Neural cell (in vitro differentiated cells): Measurements from ENCODE around the gene DOCK8. TPM values are rescaled to one million over a fixed set of nuclear protein-coding genes. Genes with fewer than 3 reads are reported as not detected.

Experiments
- H2AFZ ChIP-seq: fragments of 200-600, 300-800 bp; sonication (generic), shearing (Covaris generic); 2 replicates; pipeline ENCODE4 v1.6.0; 2014; ENCODE audit warnings: low read depth, mild to moderate bottlenecking, antibody characterized with exemption, low read length, moderate library complexity
- H3F3A ChIP-seq: fragments of 200-600 bp; shearing (Covaris generic); 2 replicates; pipeline ENCODE4 v1.6.1; 2016; ENCODE audit warnings: mild to moderate bottlenecking, moderate library complexity, mixed read lengths, antibody characterized with exemption, low read length; ENCODE audit not compliant: insufficient read depth, poor library complexity, severe bottlenecking
- H3K27ac ChIP-seq: fragments of 200-600, 300-800 bp; sonication (generic), shearing (Covaris generic); 2 replicates; pipeline ENCODE4 v1.5.1; 2014; ENCODE audit warnings: mild to moderate bottlenecking, low read length, moderate library complexity
- H3K27me3 ChIP-seq: fragments of 300-800, 200-600 bp; sonication (generic), shearing (Covaris generic); 2 replicates; pipeline ENCODE4 v1.6.0; 2014; ENCODE audit warnings: mild to moderate bottlenecking, low read depth, low read length, moderate library complexity; ENCODE audit not compliant: insufficient read depth
- H3K36me3 ChIP-seq: fragments of 300-800, 200-600 bp; sonication (generic), shearing (Covaris generic); 2 replicates; pipeline ENCODE4 v1.5.1; 2014; ENCODE audit warnings: mild to moderate bottlenecking, antibody characterized with exemption, low read length, moderate library complexity; ENCODE audit not compliant: insufficient read depth
- H3K4me2 ChIP-seq: fragments of 300-800, 200-600 bp; sonication (generic), shearing (Covaris generic); 2 replicates; pipeline ENCODE4 v1.6.0; 2014; ENCODE audit warnings: mild to moderate bottlenecking, low read length
- H3K4me3 ChIP-seq: fragments of 300-800, 200-600 bp; sonication (generic), shearing (Covaris generic); 2 replicates; pipeline ENCODE4 v1.5.1; 2014; ENCODE audit warnings: mild to moderate bottlenecking, low read length, moderate library complexity
- H3K79me2 ChIP-seq: fragments of 200-600 bp; shearing (Covaris generic); replicated peaks from 2 replicates; pipeline ENCODE4 v1.6.0; 2014; ENCODE audit warnings: mild to moderate bottlenecking, low read length, moderate library complexity; ENCODE audit not compliant: insufficient read depth
- H3K9ac ChIP-seq: fragments of 300-800, 200-600 bp; sonication (generic), shearing (Covaris generic); 2 replicates; pipeline ENCODE4 v1.6.1; 2016; ENCODE audit warnings: mild to moderate bottlenecking, low read length, mixed read lengths
- H3K9me2 ChIP-seq: fragments of 200-600 bp; shearing (Covaris generic); 2 replicates; pipeline ENCODE4 v1.6.1; 2016; ENCODE audit warnings: mild to moderate bottlenecking, low read length, mixed read lengths; ENCODE audit not compliant: insufficient read depth
- H3K9me3 ChIP-seq: fragments of 200-600, 300-800 bp; sonication (generic), shearing (Covaris generic); 2 replicates; pipeline ENCODE4 v1.6.1; 2016; ENCODE audit warnings: mild to moderate bottlenecking, mixed run types, low read length, moderate library complexity, mixed read lengths
- H4K20me1 ChIP-seq: fragments of 200-600 bp; shearing (Covaris generic); 2 replicates; pipeline ENCODE4 v1.6.1; 2016; ENCODE audit warnings: mild to moderate bottlenecking, mixed run types; ENCODE audit not compliant: insufficient read depth
- EP300 ChIP-seq: fragments of 450-650 bp; conservative IDR thresholded peaks from 2 replicates; pipeline ENCODE4 v1.6.1; 2014; ENCODE audit warnings: antibody characterized with exemption, mild to moderate bottlenecking, moderate library complexity; ENCODE audit not compliant: poor library complexity, severe bottlenecking
- EZH2 ChIP-seq: fragments of 200-600, 300-800 bp; shearing (Covaris generic), sonication (generic); IDR thresholded peaks from 2 replicates; pipeline ENCODE4 v1.6.1; 2014; ENCODE audit warnings: antibody characterized with exemption, low read length, borderline replicate concordance, mild to moderate bottlenecking; ENCODE audit not compliant: insufficient read depth, poor library complexity, severe bottlenecking
- MXI1 ChIP-seq: fragments of 450-650 bp; conservative IDR thresholded peaks from 2 replicates; pipeline ENCODE4 v1.6.1; 2014; ENCODE audit warnings: antibody characterized with exemption, mild to moderate bottlenecking; ENCODE audit not compliant: poor library complexity, severe bottlenecking
- POLR2AphosphoS5 ChIP-seq: IDR thresholded peaks from 2 replicates; pipeline ENCODE4 v1.6.1; 2012
- RAD21 ChIP-seq: fragments of 450-650 bp; conservative IDR thresholded peaks from 2 replicates; pipeline ENCODE4 v1.6.1; 2014; ENCODE audit warnings: antibody characterized with exemption, mild to moderate bottlenecking, moderate library complexity
- SMC3 ChIP-seq: fragments of 450-650 bp; conservative IDR thresholded peaks from 2 replicates; pipeline ENCODE4 v1.6.1; 2014; ENCODE audit warnings: antibody characterized with exemption, mild to moderate bottlenecking, moderate library complexity; ENCODE audit not compliant: poor library complexity
- TAF1 ChIP-seq: IDR thresholded peaks from 2 replicates; pipeline ENCODE4 v1.6.1; 2012; ENCODE audit warnings: low read depth
- polyA plus RNA-seq: library from polyadenylated mRNA; depleted of rRNA; stranded (reverse); fragments of >200 nt; gene quantifications from 2 replicates; pipeline ENCODE4 v1.2.3, GENCODE V29; 2014
- TF ChIP-seq, protein P1 (sequence below): IDR thresholded peaks from 2 replicates; pipeline ENCODE4 v1.6.1; 2012; ENCODE audit warnings: borderline replicate concordance
- TF ChIP-seq, protein P2 (sequence below): fragments of 450-650 bp; IDR thresholded peaks from 2 replicates; pipeline ENCODE4 v1.5.1; 2014; ENCODE audit warnings: antibody characterized with exemption, mild to moderate bottlenecking, moderate library complexity; ENCODE audit not compliant: poor library complexity, severe bottlenecking

DOCK8 gene
- polyA plus RNA-seq, 1 donor from 2014 or later: not detected

DNA sequence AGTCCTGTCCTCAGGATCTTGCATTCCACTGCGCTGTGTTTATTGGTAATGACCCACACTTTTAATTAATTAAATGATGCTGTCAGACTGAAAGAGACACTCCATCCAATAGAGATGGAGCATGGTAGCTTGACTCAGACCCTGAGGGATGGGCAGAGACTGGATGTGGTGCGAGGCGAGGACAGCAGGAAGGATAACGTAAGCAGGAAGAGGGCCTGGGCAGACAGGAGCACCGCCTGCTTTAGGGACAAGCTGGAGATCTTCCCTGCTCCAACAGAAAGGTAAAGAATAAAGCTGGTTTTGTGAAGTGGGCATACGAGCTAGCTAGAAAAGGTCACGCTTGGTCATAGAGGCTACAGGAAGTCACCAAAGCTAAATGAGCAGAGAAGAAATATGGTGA lies 3.6 kb upstream of the DOCK8 start:
- Histone ChIP-seq H3F3A (no peaks in the 10 kb centered on the region), H3K27ac (no peak overlapping the region), H3K9me3 (no peaks in the 10 kb centered on the region), H4K20me1 (no peaks in the 10 kb centered on the region), H3K27me3 (peaks cover 33% of the 10 kb centered on the region), H3K36me3 (no peaks in the 10 kb centered on the region), H2AFZ (no peak overlapping the region), H3K9ac (no peak overlapping the region), H3K4me3 (no peak overlapping the region), H3K9me2 (no peaks in the 10 kb centered on the region), H3K79me2 (no peaks in the 10 kb centered on the region), H3K4me2 (no peak overlapping the region)
- no peak for TF ChIP-seq POLR2AphosphoS5
- TF ChIP-seq SMC3: no peak
- TF ChIP-seq MXI1: no peak
- TF ChIP-seq EP300: no peak
- no peak for TF ChIP-seq TAF1
- TF ChIP-seq EZH2: no peak
- TF ChIP-seq, protein P1, sequence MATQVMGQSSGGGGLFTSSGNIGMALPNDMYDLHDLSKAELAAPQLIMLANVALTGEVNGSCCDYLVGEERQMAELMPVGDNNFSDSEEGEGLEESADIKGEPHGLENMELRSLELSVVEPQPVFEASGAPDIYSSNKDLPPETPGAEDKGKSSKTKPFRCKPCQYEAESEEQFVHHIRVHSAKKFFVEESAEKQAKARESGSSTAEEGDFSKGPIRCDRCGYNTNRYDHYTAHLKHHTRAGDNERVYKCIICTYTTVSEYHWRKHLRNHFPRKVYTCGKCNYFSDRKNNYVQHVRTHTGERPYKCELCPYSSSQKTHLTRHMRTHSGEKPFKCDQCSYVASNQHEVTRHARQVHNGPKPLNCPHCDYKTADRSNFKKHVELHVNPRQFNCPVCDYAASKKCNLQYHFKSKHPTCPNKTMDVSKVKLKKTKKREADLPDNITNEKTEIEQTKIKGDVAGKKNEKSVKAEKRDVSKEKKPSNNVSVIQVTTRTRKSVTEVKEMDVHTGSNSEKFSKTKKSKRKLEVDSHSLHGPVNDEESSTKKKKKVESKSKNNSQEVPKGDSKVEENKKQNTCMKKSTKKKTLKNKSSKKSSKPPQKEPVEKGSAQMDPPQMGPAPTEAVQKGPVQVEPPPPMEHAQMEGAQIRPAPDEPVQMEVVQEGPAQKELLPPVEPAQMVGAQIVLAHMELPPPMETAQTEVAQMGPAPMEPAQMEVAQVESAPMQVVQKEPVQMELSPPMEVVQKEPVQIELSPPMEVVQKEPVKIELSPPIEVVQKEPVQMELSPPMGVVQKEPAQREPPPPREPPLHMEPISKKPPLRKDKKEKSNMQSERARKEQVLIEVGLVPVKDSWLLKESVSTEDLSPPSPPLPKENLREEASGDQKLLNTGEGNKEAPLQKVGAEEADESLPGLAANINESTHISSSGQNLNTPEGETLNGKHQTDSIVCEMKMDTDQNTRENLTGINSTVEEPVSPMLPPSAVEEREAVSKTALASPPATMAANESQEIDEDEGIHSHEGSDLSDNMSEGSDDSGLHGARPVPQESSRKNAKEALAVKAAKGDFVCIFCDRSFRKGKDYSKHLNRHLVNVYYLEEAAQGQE: no peak
- TF ChIP-seq, protein P2, sequence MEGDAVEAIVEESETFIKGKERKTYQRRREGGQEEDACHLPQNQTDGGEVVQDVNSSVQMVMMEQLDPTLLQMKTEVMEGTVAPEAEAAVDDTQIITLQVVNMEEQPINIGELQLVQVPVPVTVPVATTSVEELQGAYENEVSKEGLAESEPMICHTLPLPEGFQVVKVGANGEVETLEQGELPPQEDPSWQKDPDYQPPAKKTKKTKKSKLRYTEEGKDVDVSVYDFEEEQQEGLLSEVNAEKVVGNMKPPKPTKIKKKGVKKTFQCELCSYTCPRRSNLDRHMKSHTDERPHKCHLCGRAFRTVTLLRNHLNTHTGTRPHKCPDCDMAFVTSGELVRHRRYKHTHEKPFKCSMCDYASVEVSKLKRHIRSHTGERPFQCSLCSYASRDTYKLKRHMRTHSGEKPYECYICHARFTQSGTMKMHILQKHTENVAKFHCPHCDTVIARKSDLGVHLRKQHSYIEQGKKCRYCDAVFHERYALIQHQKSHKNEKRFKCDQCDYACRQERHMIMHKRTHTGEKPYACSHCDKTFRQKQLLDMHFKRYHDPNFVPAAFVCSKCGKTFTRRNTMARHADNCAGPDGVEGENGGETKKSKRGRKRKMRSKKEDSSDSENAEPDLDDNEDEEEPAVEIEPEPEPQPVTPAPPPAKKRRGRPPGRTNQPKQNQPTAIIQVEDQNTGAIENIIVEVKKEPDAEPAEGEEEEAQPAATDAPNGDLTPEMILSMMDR: no peak
- no peak for TF ChIP-seq RAD21

DNA sequence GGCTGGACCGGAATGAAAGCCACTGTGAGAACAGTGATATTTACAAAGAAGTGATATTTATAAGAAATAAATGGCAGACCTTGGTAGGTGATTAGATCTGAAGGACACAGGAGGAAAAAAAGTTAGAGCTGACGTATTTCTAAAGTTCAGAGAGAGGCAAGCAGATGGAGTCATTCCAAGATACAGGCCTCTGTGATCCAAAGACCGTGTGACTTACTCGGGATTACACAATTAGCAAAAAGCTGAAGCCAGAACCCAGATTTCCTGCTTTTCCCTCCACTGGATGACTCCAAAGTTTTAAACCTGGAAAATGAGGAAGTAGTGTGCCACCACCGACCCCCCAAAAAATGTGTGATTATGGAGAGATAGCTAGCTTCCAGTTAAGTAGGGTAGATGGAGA lies 3.1 kb upstream of the DOCK8 start:
- Histone ChIP-seq H3K27me3 (peaks cover 38% of the 10 kb centered on the region), H3K4me3 (no peak overlapping the region), H3K9me2 (no peaks in the 10 kb centered on the region), H3K4me2 (no peak overlapping the region), H2AFZ (no peak overlapping the region), H4K20me1 (no peaks in the 10 kb centered on the region), H3F3A (no peaks in the 10 kb centered on the region), H3K9ac (no peak overlapping the region), H3K79me2 (no peaks in the 10 kb centered on the region), H3K9me3 (no peaks in the 10 kb centered on the region), H3K36me3 (no peaks in the 10 kb centered on the region), H3K27ac (no peak overlapping the region)
- TF ChIP-seq TAF1 (no peak), EZH2 (no peak), RAD21 (no peak), MXI1 (no peak), EP300 (no peak), SMC3 (no peak), POLR2AphosphoS5 (no peak)
- TF ChIP-seq, protein P1: no peak
- TF ChIP-seq, protein P2: no peak
